SU-DHL-6 (cell line): ENCODE results near the gene SH3RF3.

Experiments
- H2AFZ ChIP-seq: fragments of 200-600 bp; sonication (generic); 2 replicates; pipeline ENCODE4 v1.6.1; 2014; ENCODE audit warnings: low read depth, mild to moderate bottlenecking, moderate library complexity, mixed read lengths, antibody characterized with exemption, low read length; ENCODE audit not compliant: severe bottlenecking
- H3F3A ChIP-seq: fragments of 200-600 bp; shearing (Covaris generic); 2 replicates; pipeline ENCODE4 v1.6.0; 2016; ENCODE audit warnings: antibody characterized with exemption, mild to moderate bottlenecking; ENCODE audit not compliant: insufficient read depth
- H3K27ac ChIP-seq: fragments of 200-600 bp; sonication (generic); 2 replicates; pipeline ENCODE4 v1.5.1; 2016; ENCODE audit warnings: low read depth, mild to moderate bottlenecking, low read length, moderate library complexity, mixed read lengths
- H3K27me3 ChIP-seq: fragments of 200-600 bp; sonication (generic), shearing (Covaris generic); 2 replicates; pipeline ENCODE4 v1.6.0; 2014; ENCODE audit warnings: mild to moderate bottlenecking, low read length
- H3K36me3 ChIP-seq: fragments of 200-600 bp; sonication (generic); 2 replicates; pipeline ENCODE4 v1.6.1; 2014; ENCODE audit warnings: mild to moderate bottlenecking, low read length, mixed read lengths
- H3K4me2 ChIP-seq: fragments of 300-600, 200-600 bp; shearing (Covaris generic), sonication (generic); 2 replicates; pipeline ENCODE4 v1.6.0; 2014; ENCODE audit warnings: low read length, low read depth, mild to moderate bottlenecking; ENCODE audit not compliant: poor library complexity, severe bottlenecking
- H3K4me3 ChIP-seq: fragments of 200-600 bp; sonication (generic); 2 replicates; pipeline ENCODE4 v1.5.1; 2014; ENCODE audit warnings: antibody characterized with exemption, low read length, mild to moderate bottlenecking, mixed read lengths; ENCODE audit not compliant: insufficient read depth, poor library complexity, severe bottlenecking
- H3K79me2 ChIP-seq: fragments of 200-600 bp; sonication (generic); 2 replicates; pipeline ENCODE4 v1.6.1; 2014; ENCODE audit warnings: mild to moderate bottlenecking, low read length, moderate library complexity; ENCODE audit not compliant: insufficient read depth
- H3K9ac ChIP-seq: fragments of 200-600 bp; sonication (generic); 2 replicates; pipeline ENCODE4 v1.7.0; 2014; ENCODE audit warnings: mild to moderate bottlenecking, low read length
- H3K9me2 ChIP-seq: fragments of 200-600 bp; sonication (generic); replicated peaks from 2 replicates; pipeline ENCODE4 v1.6.1; 2014; ENCODE audit warnings: low read length; ENCODE audit not compliant: insufficient read depth
- H3K9me3 ChIP-seq: fragments of 200-600 bp; sonication (generic); 2 replicates; pipeline ENCODE4 v1.6.1; 2014; ENCODE audit warnings: low read length, mixed read lengths; ENCODE audit not compliant: insufficient read depth
- H4K20me1 ChIP-seq: fragments of 200-600 bp; sonication (generic); 2 replicates; pipeline ENCODE4 v1.6.1; 2014; ENCODE audit warnings: low read depth, mild to moderate bottlenecking, antibody characterized with exemption, low read length, moderate library complexity, mixed read lengths
- EZH2phosphoT487 ChIP-seq: fragments of 200-600 bp; sonication (generic), shearing (Covaris generic); conservative IDR thresholded peaks from 2 replicates; pipeline ENCODE4 v1.6.1; 2018; ENCODE audit warnings: mild to moderate bottlenecking, antibody characterized with exemption, low read length, moderate library complexity, mixed read lengths
- TF ChIP-seq, protein P1 (sequence below): fragments of 200-600 bp; sonication (generic); IDR thresholded peaks from one replicate; pipeline ENCODE4 v1.5.1; 2017; ENCODE audit warnings: antibody characterized with exemption, mild to moderate bottlenecking, low read length, moderate library complexity; ENCODE audit not compliant: insufficient read depth, poor library complexity, severe bottlenecking

SH3RF3 gene

DNA sequence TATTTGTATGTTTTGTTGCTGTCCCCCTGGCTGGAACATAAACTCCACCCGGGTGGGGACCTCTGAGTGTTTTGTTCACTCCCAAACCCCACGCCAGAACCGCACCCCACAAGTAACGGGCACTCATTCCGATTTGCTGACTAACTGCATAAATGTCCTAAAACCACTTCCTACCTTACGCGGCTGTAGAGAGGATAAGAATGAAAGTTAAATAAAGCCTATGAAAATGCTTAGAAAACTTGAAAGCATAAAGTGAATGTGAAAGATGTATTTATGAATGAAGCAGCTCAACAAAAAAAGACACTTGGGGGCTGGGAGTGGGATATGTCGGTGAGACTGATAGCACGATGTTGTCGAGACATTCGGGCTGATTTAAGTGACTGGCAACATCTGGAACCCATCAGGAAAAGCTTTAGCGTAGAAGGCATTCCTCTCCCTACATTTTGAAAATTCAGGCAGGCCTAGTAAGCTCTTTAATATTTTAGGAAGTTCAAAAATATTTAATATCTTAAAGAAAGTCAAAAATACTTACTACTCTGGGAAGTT lies 206.7 kb downstream of the SH3RF3 start:
- TF ChIP-seq, protein P1, sequence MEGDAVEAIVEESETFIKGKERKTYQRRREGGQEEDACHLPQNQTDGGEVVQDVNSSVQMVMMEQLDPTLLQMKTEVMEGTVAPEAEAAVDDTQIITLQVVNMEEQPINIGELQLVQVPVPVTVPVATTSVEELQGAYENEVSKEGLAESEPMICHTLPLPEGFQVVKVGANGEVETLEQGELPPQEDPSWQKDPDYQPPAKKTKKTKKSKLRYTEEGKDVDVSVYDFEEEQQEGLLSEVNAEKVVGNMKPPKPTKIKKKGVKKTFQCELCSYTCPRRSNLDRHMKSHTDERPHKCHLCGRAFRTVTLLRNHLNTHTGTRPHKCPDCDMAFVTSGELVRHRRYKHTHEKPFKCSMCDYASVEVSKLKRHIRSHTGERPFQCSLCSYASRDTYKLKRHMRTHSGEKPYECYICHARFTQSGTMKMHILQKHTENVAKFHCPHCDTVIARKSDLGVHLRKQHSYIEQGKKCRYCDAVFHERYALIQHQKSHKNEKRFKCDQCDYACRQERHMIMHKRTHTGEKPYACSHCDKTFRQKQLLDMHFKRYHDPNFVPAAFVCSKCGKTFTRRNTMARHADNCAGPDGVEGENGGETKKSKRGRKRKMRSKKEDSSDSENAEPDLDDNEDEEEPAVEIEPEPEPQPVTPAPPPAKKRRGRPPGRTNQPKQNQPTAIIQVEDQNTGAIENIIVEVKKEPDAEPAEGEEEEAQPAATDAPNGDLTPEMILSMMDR: no peak
- TF ChIP-seq EZH2phosphoT487: no peak
- Histone ChIP-seq H3K36me3 (no peaks in the 10 kb centered on the region), H3K4me3 (no peak overlapping the region), H3K9ac (no peak overlapping the region), H3K79me2 (no peaks in the 10 kb centered on the region), H3F3A (no peaks in the 10 kb centered on the region), H4K20me1 (no peaks in the 10 kb centered on the region), H3K9me3 (no peaks in the 10 kb centered on the region), H3K27me3 (no peaks in the 10 kb centered on the region), H3K9me2 (no peaks in the 10 kb centered on the region), H3K4me2 (no peak overlapping the region), H2AFZ (no peak overlapping the region), H3K27ac (no peak overlapping the region)

DNA sequence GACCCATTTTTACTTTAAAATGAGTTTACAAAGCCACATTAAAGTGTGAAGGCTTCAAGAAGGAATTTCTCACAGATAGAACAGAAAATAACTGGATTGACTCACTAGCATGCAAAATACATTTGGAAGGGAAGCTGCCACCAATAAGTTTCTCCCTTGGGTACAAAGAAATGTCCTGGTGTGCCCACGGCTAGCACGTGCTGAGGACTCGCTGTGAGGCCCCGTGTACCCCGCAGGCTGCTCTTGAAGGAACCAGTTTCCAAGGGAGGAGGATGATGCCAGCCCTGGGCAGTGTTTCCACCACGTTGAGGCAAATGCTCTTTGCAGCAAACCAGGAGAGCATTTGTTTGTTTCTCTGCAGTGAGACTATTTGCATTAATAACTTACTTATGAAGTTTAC lies 207.3 kb downstream of the SH3RF3 start:
- Histone ChIP-seq H3F3A (no peaks in the 10 kb centered on the region), H3K9me3 (no peaks in the 10 kb centered on the region), H4K20me1 (no peaks in the 10 kb centered on the region), H3K9me2 (no peaks in the 10 kb centered on the region), H3K4me3 (no peak overlapping the region), H3K4me2 (no peak overlapping the region), H3K79me2 (no peaks in the 10 kb centered on the region), H3K27ac (no peak overlapping the region), H3K9ac (no peak overlapping the region), H3K27me3 (no peaks in the 10 kb centered on the region), H3K36me3 (no peaks in the 10 kb centered on the region), H2AFZ (no peak overlapping the region)
- TF ChIP-seq, protein P1: no peak
- no peak for TF ChIP-seq EZH2phosphoT487

DNA sequence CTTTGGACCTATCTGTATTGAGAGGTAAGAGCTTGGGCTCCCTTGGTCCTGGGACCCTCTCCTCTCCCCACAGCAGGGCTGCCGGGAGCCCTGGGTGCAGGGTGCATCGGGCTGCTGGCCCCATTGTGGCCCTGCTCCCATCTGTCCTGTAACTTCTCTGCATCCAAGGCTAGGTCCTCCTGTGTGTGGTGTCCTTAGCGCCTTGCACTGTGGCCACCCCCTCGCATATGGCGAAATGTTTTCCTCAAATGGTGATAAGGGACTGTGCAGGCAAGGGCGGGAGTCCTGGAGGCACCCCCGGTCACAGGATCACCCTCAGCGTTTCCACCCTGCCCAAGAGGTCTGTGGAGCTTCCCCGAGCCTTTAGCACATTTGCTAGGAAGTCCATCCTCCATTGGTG lies 208.2 kb downstream of the SH3RF3 start:
- H2AFZ ChIP-seq: no peak overlapping the region
- H3K9me3 ChIP-seq: no peaks in the 10 kb centered on the region
- no peaks in the 10 kb centered on the region for H3K9me2 ChIP-seq
- no peaks in the 10 kb centered on the region for H3F3A ChIP-seq
- no peaks in the 10 kb centered on the region for H3K27me3 ChIP-seq
- H4K20me1 ChIP-seq: no peaks in the 10 kb centered on the region
- no peak for TF ChIP-seq EZH2phosphoT487
- TF ChIP-seq, protein P1: no peak
- no peaks in the 10 kb centered on the region for H3K36me3 ChIP-seq
- no peaks in the 10 kb centered on the region for H3K79me2 ChIP-seq
- no peak overlapping the region for H3K4me2 ChIP-seq
- no peak overlapping the region for H3K9ac ChIP-seq
- H3K27ac ChIP-seq: no peak overlapping the region
- no peak overlapping the region for H3K4me3 ChIP-seq
